ENCODE measurements around the gene L3MBTL4. TPM values are rescaled to one million over a fixed set of nuclear protein-coding genes. Genes with fewer than 3 reads are reported as not detected.

The L3MBTL4 gene
- total RNA-seq, 4 donors from 2014 or later, result 0.40 to 3.8 (median 0.76) TPM

DNA sequence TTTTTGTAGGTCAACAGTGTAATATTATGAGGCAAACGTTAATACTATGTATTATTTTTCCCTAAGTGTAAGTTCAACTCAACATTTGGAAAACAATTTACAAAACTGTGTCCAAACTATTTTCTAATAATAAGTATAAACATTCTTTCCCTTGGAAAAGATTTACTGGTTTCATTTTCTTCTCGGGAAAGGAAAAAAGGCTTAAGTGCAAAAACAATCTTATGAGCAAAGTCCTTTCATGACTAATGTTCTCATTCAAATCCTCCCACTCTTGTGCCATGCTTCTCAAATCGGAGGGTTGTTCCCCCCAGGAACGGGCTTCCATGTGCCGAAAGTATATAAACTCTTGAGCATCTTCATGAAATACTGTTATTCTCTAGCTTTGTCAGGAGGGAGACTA, 19.8 kb upstream of the L3MBTL4 start:
- Histone ChIP-seq H3K36me3 (no peaks in the 10 kb centered on the region), H3K27me3 (no peaks in the 10 kb centered on the region), H3K9me3 (no peaks in the 10 kb centered on the region), H3K4me3 (no peak overlapping the region), H3K4me1 (no peaks in the 10 kb centered on the region), H3K27ac (no peak overlapping the region)
- ATAC-seq (no peak), DNase-seq (no peak)
- in situ Hi-C loops (cut with MboI; ENCODE audit: low sequenced_read_pairs in 4 of 4) (no loop called here), intact Hi-C loops (cut with DNase I; ENCODE audit: low total_unique reads) (no loop called here)
- TF ChIP-seq POLR2A (IDR thresholded peaks at IDR 0.05), result no peak
- TF ChIP-seq CTCF (IDR thresholded peaks at IDR 0.05 in 4 of 5, conservative IDR thresholded peaks at IDR 0.05 in 1 of 5), result no peak

DNA sequence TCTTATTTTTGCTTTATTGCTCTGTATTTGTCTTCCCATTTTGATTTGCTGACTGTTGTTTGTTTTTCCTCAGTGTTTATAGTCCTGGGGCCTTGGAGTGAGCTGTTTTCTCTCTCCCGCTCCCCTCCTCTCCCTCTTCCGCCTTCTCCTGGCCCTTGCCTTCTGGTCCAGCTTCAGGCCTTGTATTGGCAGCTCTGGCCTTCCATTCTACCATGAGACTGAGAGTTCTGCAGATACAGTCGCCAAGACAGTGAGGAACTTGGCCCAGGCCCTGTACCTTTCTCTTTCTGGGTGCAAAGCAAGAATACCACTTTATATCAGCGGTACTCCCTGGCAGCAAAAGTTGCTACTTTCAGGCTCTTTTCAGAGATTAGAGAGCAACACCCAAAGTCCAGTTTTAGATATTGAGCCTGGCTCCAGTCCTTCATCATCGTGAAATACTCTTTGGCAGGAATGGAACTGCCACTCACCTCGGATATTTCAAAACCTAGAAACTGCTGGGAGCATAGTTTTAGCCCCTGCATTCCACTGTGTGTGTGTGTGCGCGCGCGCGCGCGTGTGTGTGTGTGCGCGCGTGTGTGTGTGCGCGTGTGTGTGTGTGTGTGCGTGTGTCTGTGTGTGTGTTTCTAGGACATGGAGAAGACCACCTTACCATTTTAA, 17.1 kb upstream of the L3MBTL4 start:
- ATAC-seq, result no peak
- no peaks in the 10 kb centered on the region for H3K4me1 ChIP-seq

GRCh38 chr18:6428851-6429395, 14.2 kb upstream of the L3MBTL4 start:
- Histone ChIP-seq H3K4me1 (no peaks in the 10 kb centered on the region), H3K9me3 (no peaks in the 10 kb centered on the region), H3K27me3 (no peaks in the 10 kb centered on the region), H3K36me3 (no peaks in the 10 kb centered on the region), H3K4me3 (no peak overlapping the region), H3K27ac (no peak overlapping the region)
- no peak for DNase-seq
- in situ Hi-C loops (cut with MboI; ENCODE audit: low sequenced_read_pairs in 4 of 4) (no loop called here), intact Hi-C loops (cut with DNase I; ENCODE audit: low total_unique reads) (no loop called here)
- no peak for ATAC-seq
- TF ChIP-seq POLR2A (IDR thresholded peaks at IDR 0.05) (no peak), CTCF (IDR thresholded peaks at IDR 0.05 in 4 of 5, conservative IDR thresholded peaks at IDR 0.05 in 1 of 5) (no peak)

More for the DNA sequence above, 17.1 kb upstream of the L3MBTL4 start:
- in situ Hi-C loops (cut with MboI; ENCODE audit: low sequenced_read_pairs in 4 of 4) (no loop called here), intact Hi-C loops (cut with DNase I; ENCODE audit: low total_unique reads) (no loop called here)
- no peaks in the 10 kb centered on the region for H3K9me3 ChIP-seq
- no peak overlapping the region for H3K4me3 ChIP-seq
- H3K27ac ChIP-seq, result no peak overlapping the region
- TF ChIP-seq CTCF (IDR thresholded peaks at IDR 0.05 in 4 of 5, conservative IDR thresholded peaks at IDR 0.05 in 1 of 5) (no peak), POLR2A (IDR thresholded peaks at IDR 0.05) (no peak)
- no peaks in the 10 kb centered on the region for H3K36me3 ChIP-seq
- no peak for DNase-seq
- H3K27me3 ChIP-seq, result no peaks in the 10 kb centered on the region

DNA sequence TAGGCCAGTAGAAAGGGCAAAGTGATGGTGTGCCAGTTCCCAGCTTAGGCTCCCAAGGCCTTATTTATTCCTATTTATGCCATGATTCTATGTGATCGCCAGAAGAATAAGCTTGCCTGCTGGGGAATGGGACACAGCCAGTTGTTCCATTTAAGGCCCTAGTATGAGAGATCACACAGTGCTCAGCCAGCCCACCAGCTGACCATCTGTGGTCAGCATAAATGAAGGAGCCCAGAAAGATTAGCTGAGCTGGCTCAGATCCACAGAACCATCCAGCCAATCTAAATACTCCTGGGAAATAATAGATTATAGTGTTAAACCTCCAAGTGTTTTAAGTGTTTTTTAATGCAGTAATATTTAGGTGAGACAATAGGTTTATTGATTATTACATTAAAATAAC, 12.6 kb upstream of the L3MBTL4 start:
- no peaks in the 10 kb centered on the region for H3K27me3 ChIP-seq
- H3K9me3 ChIP-seq, result no peaks in the 10 kb centered on the region
- intact Hi-C loops (cut with DNase I; ENCODE audit: low total_unique reads) (no loop called here), in situ Hi-C loops (cut with MboI; ENCODE audit: low sequenced_read_pairs in 4 of 4) (no loop called here)
- H3K36me3 ChIP-seq, result no peaks in the 10 kb centered on the region
- TF ChIP-seq POLR2A (IDR thresholded peaks at IDR 0.05), result no peak
- TF ChIP-seq CTCF (IDR thresholded peaks at IDR 0.05 in 4 of 5, conservative IDR thresholded peaks at IDR 0.05 in 1 of 5), result no peak
- DNase-seq, result no peak
- H3K4me1 ChIP-seq, result no peaks in the 10 kb centered on the region
- H3K27ac ChIP-seq, result no peak overlapping the region
- ATAC-seq, result no peak
- no peak overlapping the region for H3K4me3 ChIP-seq

Measured in gastrocnemius medialis (tissue), 4 donors.